Testis (tissue), 2 donors: ENCODE data around the gene KLC1.

Experiments used
- POLR2A ChIP-seq: fragments of 450-650 bp; IDR thresholded peaks from one replicate; pipeline ENCODE4 v1.6.1; 2017; ENCODE audit warnings: antibody characterized with exemption, mild to moderate bottlenecking, moderate library complexity
- TF ChIP-seq, protein P1 (sequence below), 3 experiments: fragments of 450-650 bp in 2 of 3; fragments of 200-600 bp in 1 of 3; sonication (generic) in 1 of 3; IDR thresholded peaks; one replicate each; pipeline ENCODE4 v1.5.1; 2016 to 2019; ENCODE audit warnings: antibody characterized with exemption in 3 of 3, mild to moderate bottlenecking in 2 of 3, moderate library complexity in 1 of 3

DNA sequence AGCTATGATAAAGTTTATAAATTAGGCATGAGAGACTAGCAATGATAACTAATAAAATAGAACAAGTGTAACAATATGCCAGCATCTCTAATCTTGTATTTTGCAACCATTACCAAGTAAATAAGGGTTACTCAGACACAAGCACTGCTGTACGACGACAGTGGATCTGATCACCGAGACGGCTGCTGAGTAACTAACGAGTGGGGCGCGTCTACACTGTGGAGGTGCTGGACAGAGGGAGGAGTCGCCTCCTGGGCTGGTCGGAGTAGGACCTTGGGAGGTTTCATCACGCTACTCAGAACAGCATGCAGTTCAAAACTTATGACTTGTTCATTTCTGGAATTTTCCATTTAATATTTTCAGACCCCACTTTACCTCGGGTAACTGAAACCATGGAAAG, 47.8 kb upstream of the KLC1 start:
- TF ChIP-seq, protein P1, sequence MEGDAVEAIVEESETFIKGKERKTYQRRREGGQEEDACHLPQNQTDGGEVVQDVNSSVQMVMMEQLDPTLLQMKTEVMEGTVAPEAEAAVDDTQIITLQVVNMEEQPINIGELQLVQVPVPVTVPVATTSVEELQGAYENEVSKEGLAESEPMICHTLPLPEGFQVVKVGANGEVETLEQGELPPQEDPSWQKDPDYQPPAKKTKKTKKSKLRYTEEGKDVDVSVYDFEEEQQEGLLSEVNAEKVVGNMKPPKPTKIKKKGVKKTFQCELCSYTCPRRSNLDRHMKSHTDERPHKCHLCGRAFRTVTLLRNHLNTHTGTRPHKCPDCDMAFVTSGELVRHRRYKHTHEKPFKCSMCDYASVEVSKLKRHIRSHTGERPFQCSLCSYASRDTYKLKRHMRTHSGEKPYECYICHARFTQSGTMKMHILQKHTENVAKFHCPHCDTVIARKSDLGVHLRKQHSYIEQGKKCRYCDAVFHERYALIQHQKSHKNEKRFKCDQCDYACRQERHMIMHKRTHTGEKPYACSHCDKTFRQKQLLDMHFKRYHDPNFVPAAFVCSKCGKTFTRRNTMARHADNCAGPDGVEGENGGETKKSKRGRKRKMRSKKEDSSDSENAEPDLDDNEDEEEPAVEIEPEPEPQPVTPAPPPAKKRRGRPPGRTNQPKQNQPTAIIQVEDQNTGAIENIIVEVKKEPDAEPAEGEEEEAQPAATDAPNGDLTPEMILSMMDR (IDR thresholded peaks at IDR 0.05): no peak
- TF ChIP-seq POLR2A: no peak
